ENCODE measurements around the gene KLF12.

DNA sequence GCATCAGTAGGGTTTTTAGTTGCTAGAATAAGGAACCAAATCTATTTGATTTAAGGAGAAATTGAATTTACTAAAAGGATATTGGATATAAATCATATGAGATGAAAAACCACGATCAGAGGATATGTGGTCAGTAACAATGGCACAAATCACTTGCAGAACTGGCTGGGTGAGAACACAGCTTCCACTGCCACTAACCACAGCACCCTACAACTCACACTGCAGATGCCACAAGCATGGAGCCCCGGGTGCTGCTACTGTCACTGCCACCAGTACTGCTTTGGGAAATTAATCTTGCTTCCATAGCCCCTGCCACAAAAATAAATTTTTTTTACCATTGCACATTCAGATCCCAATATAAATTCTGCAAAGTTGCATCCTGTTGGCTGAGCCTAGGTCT is 40.6 kb upstream of the KLF12 start:
- TF ChIP-seq, protein P1, sequence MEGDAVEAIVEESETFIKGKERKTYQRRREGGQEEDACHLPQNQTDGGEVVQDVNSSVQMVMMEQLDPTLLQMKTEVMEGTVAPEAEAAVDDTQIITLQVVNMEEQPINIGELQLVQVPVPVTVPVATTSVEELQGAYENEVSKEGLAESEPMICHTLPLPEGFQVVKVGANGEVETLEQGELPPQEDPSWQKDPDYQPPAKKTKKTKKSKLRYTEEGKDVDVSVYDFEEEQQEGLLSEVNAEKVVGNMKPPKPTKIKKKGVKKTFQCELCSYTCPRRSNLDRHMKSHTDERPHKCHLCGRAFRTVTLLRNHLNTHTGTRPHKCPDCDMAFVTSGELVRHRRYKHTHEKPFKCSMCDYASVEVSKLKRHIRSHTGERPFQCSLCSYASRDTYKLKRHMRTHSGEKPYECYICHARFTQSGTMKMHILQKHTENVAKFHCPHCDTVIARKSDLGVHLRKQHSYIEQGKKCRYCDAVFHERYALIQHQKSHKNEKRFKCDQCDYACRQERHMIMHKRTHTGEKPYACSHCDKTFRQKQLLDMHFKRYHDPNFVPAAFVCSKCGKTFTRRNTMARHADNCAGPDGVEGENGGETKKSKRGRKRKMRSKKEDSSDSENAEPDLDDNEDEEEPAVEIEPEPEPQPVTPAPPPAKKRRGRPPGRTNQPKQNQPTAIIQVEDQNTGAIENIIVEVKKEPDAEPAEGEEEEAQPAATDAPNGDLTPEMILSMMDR (IDR thresholded peaks at IDR 0.05) = no peak
- TF ChIP-seq POLR2A (IDR thresholded peaks at IDR 0.05) (no peak), POLR2AphosphoS5 (IDR thresholded peaks at IDR 0.05; ENCODE audit: insufficient read depth in 1 of 2, low read depth in 1 of 2) (no peak)

All from vagina (tissue), 2 donors.